Measurements from ENCODE around the gene SKOR1. TPM values are rescaled to one million over a fixed set of nuclear protein-coding genes. Genes with fewer than 3 reads are reported as not detected.

SKOR1 gene
- total RNA-seq, 1 experiment from 2014 or later, result 0.13 TPM

GRCh38 chr15:67821784-67822440 is 3.4 kb upstream of the SKOR1 start:
- Histone ChIP-seq H3K79me1 (ENCODE audit: insufficient read depth, low read depth, low read length, poor library complexity, severe bottlenecking) (no peaks in the 10 kb centered on the region), H2BK20ac (ENCODE audit: low read depth, low read length, poor library complexity, severe bottlenecking) (no peak overlapping the region), H3K27ac (ENCODE audit: insufficient read length, low read depth, low read length) (no peak overlapping the region), H2AK5ac (ENCODE audit: insufficient read length, low read length) (no peak overlapping the region), H2BK15ac (ENCODE audit: low read depth, low read length) (no peak overlapping the region), H4K8ac (replicated peaks; ENCODE audit: insufficient read length, low read depth, low read length) (no peak overlapping the region), H3K4me2 (ENCODE audit: insufficient read depth, insufficient read length, low read length) (peak overlapping the region; percentile 34), H2AFZ (ENCODE audit: low read length) (no peak overlapping the region), H2BK5ac (ENCODE audit: insufficient read length, low read length) (no peak overlapping the region), H3K23ac (ENCODE audit: insufficient read length, low read depth, low read length) (no peak overlapping the region), H3T11ph (ENCODE audit: low read length) (no peak overlapping the region), H3K4me1 (ENCODE audit: insufficient read depth, low read length) (0 out of 2 replicates have a peak, but pooled peaks cover 2% of the 10 kb centered on the region), H3K27me3 (ENCODE audit: insufficient read depth, low read length) (peaks cover 81% of the 10 kb centered on the region), H3K56ac (ENCODE audit: insufficient read length, low read depth, low read length) (no peak overlapping the region), H4K20me1 (ENCODE audit: control insufficient read depth, insufficient read depth, insufficient read length) (peaks cover 3% of the 10 kb centered on the region), H3K79me2 (ENCODE audit: insufficient read depth, low read length) (no peaks in the 10 kb centered on the region), H4K5ac (ENCODE audit: insufficient read length, low read depth, low read length) (no peak overlapping the region), H3K4ac (ENCODE audit: low read depth, low read length) (no peak overlapping the region), H3K9ac (ENCODE audit: extremely low read depth, insufficient read length, low read length) (no peak overlapping the region), H2BK120ac (ENCODE audit: low read depth, low read length, poor library complexity, severe bottlenecking) (no peak overlapping the region), H4K91ac (ENCODE audit: insufficient read length, low read depth, low read length) (no peak overlapping the region), H3K18ac (ENCODE audit: insufficient read length, low read depth, low read length) (no peak overlapping the region), H3K23me2 (ENCODE audit: insufficient read length, low read depth, low read length, poor library complexity, severe bottlenecking) (no peaks in the 10 kb centered on the region), H2BK12ac (ENCODE audit: insufficient read length, low read depth, low read length) (no peak overlapping the region), H3K14ac (ENCODE audit: insufficient read depth, low read length) (no peak overlapping the region; the same call in 1 of the 2 replicates), H3K9me3 (ENCODE audit: control insufficient read depth, low read depth, low read length) (no peaks in the 10 kb centered on the region)
- Mint-ChIP-seq H3K27ac (no peak overlapping the region), H3K27me3 (ENCODE audit: low read depth) (peaks cover 94% of the 10 kb centered on the region), H3K9me3 (peaks cover 5 to 8% of the 10 kb centered on the region in 2 experiments; a peak in 3 of 5 replicates), H3K4me1 (peaks cover 27 to 53% of the 10 kb centered on the region in 2 experiments), H3K4me3 (peak overlapping the region; percentile 24 to 77), H3K36me3 (ENCODE audit: insufficient read depth in 1 of 3, low read depth in 3 of 3) (peaks cover 0 to 4% (median 0%) of the 10 kb centered on the region in 3 experiments; a peak in 4 of 7 replicates)
- TF ChIP-seq CTCF (conservative IDR thresholded peaks at IDR 0.05), result no peak
- no CpG with 5 or more reads among the region's 43 CpGs for WGBS (ENCODE audit: extremely low coverage, insufficient read length, low lambda C conversion rate)
- no peak for DNase-seq
